HCT116 (cell line): ENCODE data around the gene NHLRC3. TPM values are rescaled to one million over a fixed set of nuclear protein-coding genes. Genes with fewer than 3 reads are reported as not detected.

Source experiments
- ATAC-seq: fragments of 200-7000 bp; cut with Tn5 transposase; 2 replicates; pipeline ENCODE4 v1.9.1; 2020; ENCODE audit warnings: mild to moderate bottlenecking, moderate library complexity
- BruUV-seq: library from RNA; stranded (reverse); fragments of 400-500 nt; replicated peaks from 2 replicates; lab custom pipeline; 2021; lab: Mats Ljungman, UMichigan
- CTCF ChIA-PET: fragments of 300-600 bp; sonication (Branson Sonifier 250); formaldehyde crosslinking; loops from one replicate; lab custom pipeline; 2021; ENCODE audit warnings: antibody characterized with exemption; lab: Charles Lee
- POLR2A ChIA-PET: fragments of 300-600, 350-600 bp; sonication (Branson Sonifier 250); formaldehyde crosslinking; loops from one replicate; lab custom pipeline; 2021; ENCODE audit warnings: antibody characterized with exemption; lab: Charles Lee
- RAD21 ChIA-PET, 2 experiments: fragments of 300-600 bp; sonication (Branson Sonifier 250); formaldehyde crosslinking; loops; one replicate each; lab custom pipeline; 2023; ENCODE audit warnings: low total read pairs in 2 of 2; ENCODE audit not compliant: uncharacterized antibody in 2 of 2, unreplicated experiment in 2 of 2, low non-redundant PET in 1 of 2; lab: Charles Lee
- DNase-seq: peaks from one replicate; pipeline ENCODE4 v3.0.0-alpha.2; 2010; ENCODE audit warnings: low read depth, low spot score
- H2AFZ ChIP-seq: fragments of 200-600 bp; shearing (Covaris generic), sonication (generic); 2 replicates; pipeline ENCODE4 v1.6.1; 2017; ENCODE audit warnings: low read depth, mixed run types, mixed read lengths, antibody characterized with exemption, low read length; ENCODE audit not compliant: poor library complexity, severe bottlenecking
- H3K27ac ChIP-seq: 2 replicates; pipeline ENCODE4 v1.5.1; 2012; ENCODE audit warnings: low read depth, low read length
- H3K27me3 ChIP-seq: fragments of 200-600 bp; sonication (generic); 2 replicates; pipeline ENCODE4 v1.6.1; 2016; ENCODE audit warnings: mixed run types, low read length, mixed read lengths; ENCODE audit not compliant: insufficient read depth
- H3K36me3 ChIP-seq, 2 experiments: fragments of 200-500 bp in 1 of 2; fragments of 200-600 bp in 1 of 2; sonication (Bioruptor generic) in 1 of 2; sonication (generic) in 1 of 2; 2 replicates each; pipeline versions ENCODE4 v1.5.1 to v1.6.1; 2014 to 2016; ENCODE audit warnings: low read length in 2 of 2, inconsistent platforms in 1 of 2, mixed read lengths in 1 of 2, mixed run types in 1 of 2; ENCODE audit not compliant: insufficient read depth in 2 of 2, control insufficient read depth in 1 of 2
- H3K4me1 ChIP-seq, 2 experiments: fragments of 200-600 bp in 1 of 2; sonication (generic) in 1 of 2; 2 replicates each; pipeline versions ENCODE4 v1.5.1 to v1.6.1; 2012 to 2017; ENCODE audit warnings: low read length in 2 of 2, inconsistent platforms in 1 of 2, mild to moderate bottlenecking in 1 of 2, mixed read lengths in 1 of 2, mixed run types in 1 of 2, moderate library complexity in 1 of 2; ENCODE audit not compliant: insufficient read depth in 2 of 2, control insufficient read depth in 1 of 2
- H3K4me2 ChIP-seq: fragments of 200-600 bp; sonication (generic); 2 replicates; pipeline ENCODE4 v1.6.1; 2017; ENCODE audit warnings: mixed run types, low read length, mixed read lengths
- H3K4me3 ChIP-seq, 2 experiments: fragments of 200-600 bp in 1 of 2; sonication (generic) in 1 of 2; replicated peaks in 1 of 2; 2 replicates each; pipeline ENCODE4 v1.5.1; 2011 to 2016; ENCODE audit warnings: low read length in 2 of 2, control low read depth in 1 of 2, low read depth in 1 of 2, mild to moderate bottlenecking in 1 of 2, mixed read lengths in 1 of 2, mixed run types in 1 of 2
- H3K79me2 ChIP-seq: fragments of 200-600 bp; sonication (generic); 2 replicates; pipeline ENCODE4 v1.6.1; 2017; ENCODE audit warnings: mild to moderate bottlenecking, mixed run types, low read length, moderate library complexity, mixed read lengths; ENCODE audit not compliant: insufficient read depth
- H3K9ac ChIP-seq: fragments of 200-600 bp; sonication (generic); 2 replicates; pipeline ENCODE4 v1.6.1; 2016; ENCODE audit warnings: low read length, mixed read lengths
- H3K9me2 ChIP-seq: fragments of 200-600 bp; sonication (generic), shearing (Covaris generic); 2 replicates; pipeline ENCODE4 v1.6.1; 2017; ENCODE audit warnings: mixed run types, mild to moderate bottlenecking, moderate library complexity; ENCODE audit not compliant: insufficient read depth
- H3K9me3 ChIP-seq, 2 experiments: fragments of 200-500 bp in 1 of 2; fragments of 200-600 bp in 1 of 2; sonication (Bioruptor generic) in 1 of 2; sonication (generic) in 1 of 2; 2 replicates each; pipeline ENCODE4 v1.6.1; 2014 to 2017; ENCODE audit warnings: low read length in 2 of 2, mixed read lengths in 2 of 2, inconsistent platforms in 1 of 2, low read depth in 1 of 2, mild to moderate bottlenecking in 1 of 2, mixed run types in 1 of 2, moderate library complexity in 1 of 2; ENCODE audit not compliant: control insufficient read depth in 1 of 2, insufficient read depth in 1 of 2
- H4K20me1 ChIP-seq: fragments of 200-600 bp; sonication (generic), shearing (Covaris generic); 2 replicates; pipeline ENCODE4 v1.6.1; 2017; ENCODE audit warnings: mixed run types, mild to moderate bottlenecking, moderate library complexity; ENCODE audit not compliant: insufficient read depth
- CEBPB ChIP-seq: IDR thresholded peaks from 2 replicates; pipeline ENCODE4 v1.6.1; 2012; ENCODE audit warnings: low read depth
- EGR1 ChIP-seq: IDR thresholded peaks from 2 replicates; pipeline ENCODE4 v1.6.1; 2012; ENCODE audit warnings: low read depth
- EZH2 ChIP-seq: fragments of 200-600 bp; sonication (generic); IDR thresholded peaks from 2 replicates; pipeline ENCODE4 v1.6.1; 2017; ENCODE audit warnings: antibody characterized with exemption, mixed run types
- EZH2phosphoT487 ChIP-seq: fragments of 200-600 bp; IDR thresholded peaks from 2 replicates; pipeline ENCODE4 v1.6.1; 2018; ENCODE audit warnings: antibody characterized with exemption, borderline replicate concordance
- FOSL1 ChIP-seq: IDR thresholded peaks from 2 replicates; pipeline ENCODE4 v1.6.1; 2012; ENCODE audit warnings: low read depth
- JUND ChIP-seq: IDR thresholded peaks from 2 replicates; pipeline ENCODE4 v1.6.1; 2012
- POLR2AphosphoS5 ChIP-seq: IDR thresholded peaks from 2 replicates; pipeline ENCODE4 v1.6.1; 2011; ENCODE audit warnings: mild to moderate bottlenecking, low read depth, low read length, moderate library complexity
- RAD21 ChIP-seq: IDR thresholded peaks from 2 replicates; pipeline ENCODE4 v1.6.1; 2012; ENCODE audit warnings: low read depth, mild to moderate bottlenecking
- REST ChIP-seq: IDR thresholded peaks from 2 replicates; pipeline ENCODE4 v1.6.1; 2012; ENCODE audit warnings: low read depth
- SIN3A ChIP-seq: IDR thresholded peaks from 2 replicates; pipeline ENCODE4 v1.6.1; 2012; ENCODE audit warnings: low read depth
- SP1 ChIP-seq: IDR thresholded peaks from 2 replicates; pipeline ENCODE4 v1.6.1; 2012; ENCODE audit warnings: low read depth
- SRF ChIP-seq: IDR thresholded peaks from 2 replicates; pipeline ENCODE4 v1.6.1; 2012; ENCODE audit warnings: low read depth
- TCF7L2 ChIP-seq: IDR thresholded peaks from 2 replicates; pipeline ENCODE4 v1.7.0; 2011; ENCODE audit warnings: borderline replicate concordance, inconsistent platforms; ENCODE audit not compliant: insufficient read depth, insufficient read length; ENCODE audit errors: extremely low read depth
- YY1 ChIP-seq: IDR thresholded peaks from 2 replicates; pipeline ENCODE4 v1.6.1; 2011; ENCODE audit warnings: low read length, low read depth, moderate library complexity, mild to moderate bottlenecking; ENCODE audit not compliant: insufficient replicate concordance; ENCODE audit errors: extremely low read depth
- ZFX ChIP-seq: fragments of 450-650 bp; IDR thresholded peaks from 2 replicates; pipeline ENCODE4 v1.6.1; 2017
- ZNF274 ChIP-seq: fragments of 200-500 bp; sonication (Bioruptor generic); IDR thresholded peaks from 2 replicates; pipeline ENCODE4 v1.6.1; 2014; ENCODE audit warnings: mild to moderate bottlenecking, low read depth, low read length, inconsistent platforms
- intact Hi-C: fragments of 100-400 bp; cut with micrococcal nuclease; formaldehyde crosslinking; loops from 2 replicates; pipeline ENCODE4 v1.10.0; 2022
- total RNA-seq: library from RNA; stranded (reverse); gene quantifications from one replicate; pipeline ENCODE4 v1.2.1, GENCODE V29; 2021; ENCODE audit not compliant: unreplicated experiment
- TF ChIP-seq, protein P1 (sequence below): IDR thresholded peaks from 2 replicates; pipeline ENCODE4 v1.6.1; 2011; ENCODE audit warnings: mild to moderate bottlenecking, low read length, moderate library complexity; ENCODE audit not compliant: insufficient replicate concordance; ENCODE audit errors: extremely low read depth
- TF ChIP-seq, protein P2 (sequence below): IDR thresholded peaks from 2 replicates; pipeline ENCODE4 v1.6.1; 2012
- TF ChIP-seq, protein P3 (sequence below), 3 experiments: fragments of 200-600 bp in 1 of 3; sonication (generic) in 1 of 3; IDR thresholded peaks in 2 of 3; conservative IDR thresholded peaks in 1 of 3; 2 replicates each; pipeline ENCODE4 v1.5.1; 2012 to 2017; ENCODE audit warnings: low read depth in 2 of 3, low read length in 2 of 3, antibody characterized with exemption in 1 of 3, borderline replicate concordance in 1 of 3, control low read depth in 1 of 3, mild to moderate bottlenecking in 1 of 3, mixed read lengths in 1 of 3, mixed run types in 1 of 3, moderate library complexity in 1 of 3; ENCODE audit not compliant: insufficient read depth in 1 of 3

Gene NHLRC3
- total RNA-seq, 1 experiment from 2014 or later: 7.2 TPM

DNA sequence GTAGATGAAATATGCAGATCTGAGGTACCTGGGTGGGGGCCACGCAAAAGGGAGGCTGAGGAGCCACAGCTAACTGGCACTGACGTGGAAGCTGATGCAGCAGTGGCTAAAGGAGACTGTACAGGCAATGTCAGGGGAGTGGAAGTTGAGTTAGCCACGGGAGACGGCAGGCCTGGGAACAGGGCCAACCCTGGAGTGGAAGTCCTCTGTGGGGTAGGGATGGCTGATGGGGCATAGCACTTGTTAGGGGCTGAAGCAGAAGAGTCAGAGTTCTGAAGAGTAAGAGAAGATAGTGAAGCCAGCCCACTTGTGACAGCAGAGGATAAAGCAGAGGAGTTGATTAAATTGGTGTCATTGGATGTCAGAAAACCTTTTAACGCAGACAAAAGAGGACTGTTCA is 24.8 kb upstream of the NHLRC3 start (continued):
- TF ChIP-seq REST: no peak
- no peak for TF ChIP-seq EGR1
- TF ChIP-seq YY1: no peak
- TF ChIP-seq ZFX: no peak
- no peak for TF ChIP-seq RAD21
- TF ChIP-seq EZH2phosphoT487: no peak
- TF ChIP-seq EZH2: no peak
- no peak for TF ChIP-seq POLR2AphosphoS5
- TF ChIP-seq, all 23 proteins: peak for 0

GRCh38 chr13:39016087-39016486 is 22.2 kb upstream of the NHLRC3 start:
- no peak overlapping the region for H3K4me3 ChIP-seq
- intact Hi-C loops: loop anchor here (5.0 kb wide), 1 partner anchor 144 kb away; no protein-coding TSS in a partner anchor
- ChIA-PET CTCF (interaction anchor here (1.6 kb wide), 1 partner anchor 14 kb away, joined by 3 read pairs; no protein-coding TSS in a partner anchor), POLR2A (no interaction called here), RAD21 (no interaction called here)
- TF ChIP-seq SP1 (no peak), TCF7L2 (no peak), CEBPB (no peak), ZNF274 (no peak), JUND (no peak), ZFX (no peak), EZH2phosphoT487 (no peak), FOSL1 (no peak), SIN3A (no peak), SRF (no peak)
- TF ChIP-seq, protein P1, sequence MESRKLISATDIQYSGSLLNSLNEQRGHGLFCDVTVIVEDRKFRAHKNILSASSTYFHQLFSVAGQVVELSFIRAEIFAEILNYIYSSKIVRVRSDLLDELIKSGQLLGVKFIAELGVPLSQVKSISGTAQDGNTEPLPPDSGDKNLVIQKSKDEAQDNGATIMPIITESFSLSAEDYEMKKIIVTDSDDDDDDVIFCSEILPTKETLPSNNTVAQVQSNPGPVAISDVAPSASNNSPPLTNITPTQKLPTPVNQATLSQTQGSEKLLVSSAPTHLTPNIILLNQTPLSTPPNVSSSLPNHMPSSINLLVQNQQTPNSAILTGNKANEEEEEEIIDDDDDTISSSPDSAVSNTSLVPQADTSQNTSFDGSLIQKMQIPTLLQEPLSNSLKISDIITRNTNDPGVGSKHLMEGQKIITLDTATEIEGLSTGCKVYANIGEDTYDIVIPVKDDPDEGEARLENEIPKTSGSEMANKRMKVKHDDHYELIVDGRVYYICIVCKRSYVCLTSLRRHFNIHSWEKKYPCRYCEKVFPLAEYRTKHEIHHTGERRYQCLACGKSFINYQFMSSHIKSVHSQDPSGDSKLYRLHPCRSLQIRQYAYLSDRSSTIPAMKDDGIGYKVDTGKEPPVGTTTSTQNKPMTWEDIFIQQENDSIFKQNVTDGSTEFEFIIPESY: no peak
- TF ChIP-seq, protein P2, sequence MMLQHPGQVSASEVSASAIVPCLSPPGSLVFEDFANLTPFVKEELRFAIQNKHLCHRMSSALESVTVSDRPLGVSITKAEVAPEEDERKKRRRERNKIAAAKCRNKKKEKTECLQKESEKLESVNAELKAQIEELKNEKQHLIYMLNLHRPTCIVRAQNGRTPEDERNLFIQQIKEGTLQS: no peak
- TF ChIP-seq, protein P3, sequence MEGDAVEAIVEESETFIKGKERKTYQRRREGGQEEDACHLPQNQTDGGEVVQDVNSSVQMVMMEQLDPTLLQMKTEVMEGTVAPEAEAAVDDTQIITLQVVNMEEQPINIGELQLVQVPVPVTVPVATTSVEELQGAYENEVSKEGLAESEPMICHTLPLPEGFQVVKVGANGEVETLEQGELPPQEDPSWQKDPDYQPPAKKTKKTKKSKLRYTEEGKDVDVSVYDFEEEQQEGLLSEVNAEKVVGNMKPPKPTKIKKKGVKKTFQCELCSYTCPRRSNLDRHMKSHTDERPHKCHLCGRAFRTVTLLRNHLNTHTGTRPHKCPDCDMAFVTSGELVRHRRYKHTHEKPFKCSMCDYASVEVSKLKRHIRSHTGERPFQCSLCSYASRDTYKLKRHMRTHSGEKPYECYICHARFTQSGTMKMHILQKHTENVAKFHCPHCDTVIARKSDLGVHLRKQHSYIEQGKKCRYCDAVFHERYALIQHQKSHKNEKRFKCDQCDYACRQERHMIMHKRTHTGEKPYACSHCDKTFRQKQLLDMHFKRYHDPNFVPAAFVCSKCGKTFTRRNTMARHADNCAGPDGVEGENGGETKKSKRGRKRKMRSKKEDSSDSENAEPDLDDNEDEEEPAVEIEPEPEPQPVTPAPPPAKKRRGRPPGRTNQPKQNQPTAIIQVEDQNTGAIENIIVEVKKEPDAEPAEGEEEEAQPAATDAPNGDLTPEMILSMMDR (IDR thresholded peaks at IDR 0.05 in 2 of 3, conservative IDR thresholded peaks at IDR 0.05 in 1 of 3; ENCODE audit: borderline replicate concordance in 1 of 3, insufficient read depth in 1 of 3, low read depth in 2 of 3, low read length in 2 of 3): no peak
- H2AFZ ChIP-seq: no peak overlapping the region
- H3K36me3 ChIP-seq: peaks cover 8 to 47% of the 10 kb centered on the region in 2 experiments; a peak in 3 of 4 replicates
- ATAC-seq (no peak), DNase-seq (no peak)
- BruUV-seq: no TSS peak
- no peak overlapping the region for H3K4me2 ChIP-seq
- no peaks in the 10 kb centered on the region for H3K9me2 ChIP-seq
- H3K9me3 ChIP-seq: no peaks in the 10 kb centered on the region
- no peak overlapping the region for H3K27ac ChIP-seq
- H3K79me2 ChIP-seq: no peaks in the 10 kb centered on the region
- H4K20me1 ChIP-seq: no peaks in the 10 kb centered on the region
- no peak overlapping the region for H3K9ac ChIP-seq
- H3K4me1 ChIP-seq: no peaks in the 10 kb centered on the region
- H3K27me3 ChIP-seq: no peaks in the 10 kb centered on the region
